GM18505 (cell line): ENCODE measurements around the gene COL5A1.

Experiments used
- ATAC-seq: cut with Tn5 transposase; IDR thresholded peaks from one replicate; pipeline ENCODE4 v1.9.1; 2021; ENCODE audit not compliant: unreplicated experiment
- POLR2A ChIP-seq: IDR thresholded peaks from 4 replicates; pipeline ENCODE4 v1.6.1; 2011; ENCODE audit warnings: borderline replicate concordance; ENCODE audit not compliant: insufficient read depth, insufficient read length; ENCODE audit errors: extremely low read depth

The COL5A1 gene

GRCh38 chr9:134808447-134808792 lies 166.8 kb downstream of the COL5A1 start:
- TF ChIP-seq POLR2A = no peak
- ATAC-seq = no peak

GRCh38 chr9:134809292-134809691 lies 167.7 kb downstream of the COL5A1 start:
- TF ChIP-seq POLR2A = no peak
- ATAC-seq = no peak

- TF ChIP-seq POLR2A = no peak
- ATAC-seq = no peak
Observed at GRCh38 chr9:134809826-134810225, 168.2 kb downstream of the COL5A1 start.

GRCh38 chr9:134811079-134811672 lies 169.6 kb downstream of the COL5A1 start:
- no peak for TF ChIP-seq POLR2A
- no peak for ATAC-seq

GRCh38 chr9:134811673-134812342 lies 170.2 kb downstream of the COL5A1 start:
- no peak for ATAC-seq
- no peak for TF ChIP-seq POLR2A

GRCh38 chr9:134812343-134812673 lies 170.7 kb downstream of the COL5A1 start:
- no peak for ATAC-seq
- TF ChIP-seq POLR2A = no peak

- no peak for TF ChIP-seq POLR2A
- ATAC-seq = no peak
Observed at GRCh38 chr9:134813841-134814240, 172.2 kb downstream of the COL5A1 start.

GRCh38 chr9:134814598-134815215 lies 173.1 kb downstream of the COL5A1 start:
- no peak for ATAC-seq
- no peak for TF ChIP-seq POLR2A

- ATAC-seq = no peak
- no peak for TF ChIP-seq POLR2A
Observed at GRCh38 chr9:134815435-134816214, 174.0 kb downstream of the COL5A1 start.

GRCh38 chr9:134816264-134816663 lies 174.7 kb downstream of the COL5A1 start:
- TF ChIP-seq POLR2A = no peak
- ATAC-seq = no peak

- no peak for ATAC-seq
Observed at GRCh38 chr9:134818000-134818568, 176.5 kb downstream of the COL5A1 start.

GRCh38 chr9:134818591-134818990 lies 177.0 kb downstream of the COL5A1 start:
- no peak for TF ChIP-seq POLR2A

More at GRCh38 chr9:134818000-134818568, 176.5 kb downstream of the COL5A1 start:
- no peak for TF ChIP-seq POLR2A

GRCh38 chr9:134820901-134821300 lies 179.3 kb downstream of the COL5A1 start:
- TF ChIP-seq POLR2A = no peak

More at GRCh38 chr9:134818591-134818990, 177.0 kb downstream of the COL5A1 start:
- ATAC-seq = no peak

More at GRCh38 chr9:134820901-134821300, 179.3 kb downstream of the COL5A1 start:
- ATAC-seq = no peak
